ENCODE data around the gene LRIG1. TPM values are rescaled to one million over a fixed set of nuclear protein-coding genes. Genes with fewer than 3 reads are reported as not detected.

The LRIG1 gene
- total RNA-seq, 6 experiments from 2014 or later = 15.8 to 23.2 (median 17.8) TPM

DNA sequence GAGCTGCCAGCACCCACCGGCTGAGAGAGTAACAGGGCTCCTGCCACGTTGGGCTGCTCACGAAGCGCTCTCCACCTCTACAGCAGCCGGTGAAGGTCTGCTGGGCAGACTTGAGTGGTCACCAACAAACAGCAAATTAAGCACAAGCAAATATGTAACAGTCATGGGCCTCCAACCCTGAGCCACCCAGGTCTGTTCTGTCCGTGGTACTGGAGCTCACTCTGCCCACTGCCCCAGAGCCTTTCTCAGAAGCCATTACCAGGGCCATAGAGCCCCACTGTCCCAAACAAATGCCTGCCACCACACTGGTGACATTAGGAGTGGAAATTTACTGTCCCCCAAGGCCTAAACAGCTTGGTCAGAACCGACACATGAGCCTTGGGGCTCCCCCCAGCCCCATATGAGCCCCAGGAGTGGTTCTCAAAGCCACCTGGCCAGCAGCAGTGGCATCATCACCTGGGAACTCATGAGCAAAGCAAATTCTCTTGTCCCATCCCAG is 56.6 kb downstream of the LRIG1 start:
- Histone ChIP-seq H3K27me3 (no peaks in the 10 kb centered on the region), H3K36me3 (no peaks in the 10 kb centered on the region), H3K4me3 (no peak overlapping the region), H3K4me1 (peaks cover 0 to 25% (median 6%) of the 10 kb centered on the region in 4 donors), H3K27ac (no peak overlapping the region), H3K9me3 (no peaks in the 10 kb centered on the region)
- no peak for TF ChIP-seq POLR2A (IDR thresholded peaks at IDR 0.05)
- TF ChIP-seq CTCF (IDR thresholded peaks at IDR 0.05) = no peak
- ATAC-seq (no peak), DNase-seq (no peak)
- intact Hi-C loops (cut with DNase I) = no loop called here
- no CpG with 5 or more reads among the region's 7 CpGs for WGBS (ENCODE audit: insufficient coverage, low coverage, low lambda C conversion rate, missing lambda C conversion rate)

GRCh38 chr3:66443118-66443803 is 57.6 kb downstream of the LRIG1 start:
- WGBS (ENCODE audit: insufficient coverage, low coverage, low lambda C conversion rate, missing lambda C conversion rate) = 83% methylated on average over 5 of the region's 10 CpGs
- H3K27ac ChIP-seq = peak overlapping the region in 1 of 3 donors; percentile 53
- no peak for TF ChIP-seq CTCF (IDR thresholded peaks at IDR 0.05)
- no peak for TF ChIP-seq POLR2A (IDR thresholded peaks at IDR 0.05)

GRCh38 chr3:66442254-66443117 is 58.3 kb downstream of the LRIG1 start:
- H3K36me3 ChIP-seq = no peaks in the 10 kb centered on the region
- intact Hi-C loops (cut with DNase I) = no loop called here
- peak; percentile 63 to 77 (median 67) for DNase-seq

More at GRCh38 chr3:66443118-66443803, 57.6 kb downstream of the LRIG1 start:
- no peaks in the 10 kb centered on the region for H3K9me3 ChIP-seq
- H3K4me3 ChIP-seq = no peak overlapping the region
- intact Hi-C loops (cut with DNase I) = no loop called here
- H3K4me1 ChIP-seq = peaks cover 0 to 15% (median 3%) of the 10 kb centered on the region in 4 donors
- ATAC-seq = no peak
- no peaks in the 10 kb centered on the region for H3K27me3 ChIP-seq
- no peak for DNase-seq
- H3K36me3 ChIP-seq = no peaks in the 10 kb centered on the region

GRCh38 chr3:66441692-66442091 is 59.1 kb downstream of the LRIG1 start:
- no peaks in the 10 kb centered on the region for H3K9me3 ChIP-seq
- TF ChIP-seq POLR2A (IDR thresholded peaks at IDR 0.05) (no peak), CTCF (IDR thresholded peaks at IDR 0.05) (no peak)

More at GRCh38 chr3:66442254-66443117, 58.3 kb downstream of the LRIG1 start:
- ATAC-seq = peak; percentile 80 to 95 (median 92)
- Histone ChIP-seq H3K4me3 (no peak overlapping the region), H3K9me3 (no peaks in the 10 kb centered on the region), H3K4me1 (peaks cover 0 to 13% (median 3%) of the 10 kb centered on the region in 4 donors), H3K27ac (peak overlapping the region in 2 of 3 donors; percentile 53 to 65), H3K27me3 (no peaks in the 10 kb centered on the region)
- WGBS (ENCODE audit: insufficient coverage, low coverage, low lambda C conversion rate, missing lambda C conversion rate) = 16% methylated on average over 9 of the region's 13 CpGs
- no peak for TF ChIP-seq CTCF (IDR thresholded peaks at IDR 0.05)
- no peak for TF ChIP-seq POLR2A (IDR thresholded peaks at IDR 0.05)

More at GRCh38 chr3:66441692-66442091, 59.1 kb downstream of the LRIG1 start:
- no peaks in the 10 kb centered on the region for H3K36me3 ChIP-seq
- intact Hi-C loops (cut with DNase I) = no loop called here
- no peak overlapping the region for H3K4me3 ChIP-seq
- 96% methylated on average over 4 of the region's 6 CpGs for WGBS (ENCODE audit: insufficient coverage, low coverage, low lambda C conversion rate, missing lambda C conversion rate)
- H3K27me3 ChIP-seq = no peaks in the 10 kb centered on the region
- H3K27ac ChIP-seq = no peak overlapping the region
- DNase-seq (no peak), ATAC-seq (no peak)
- peaks cover 0 to 13% (median 3%) of the 10 kb centered on the region in 4 donors for H3K4me1 ChIP-seq
